Esophagus muscularis mucosa (tissue), 4 donors: ENCODE measurements around the gene ABHD17B. TPM values are rescaled to one million over a fixed set of nuclear protein-coding genes. Genes with fewer than 3 reads are reported as not detected.

Experiments used
- DNase-seq: peaks from one replicate; pipeline ENCODE4 v3.0.0-alpha.2; 2017; ENCODE audit errors: extremely low spot score
- H3K27ac ChIP-seq, 4 donors: fragments of 200-600 bp; sonication (generic); replicated peaks in 1 of 4; 1 replicate in 3 of 4; 2 replicates in 1 of 4; pipeline ENCODE4 v1.5.1; 2016 to 2019; ENCODE audit warnings: mild to moderate bottlenecking in 1 of 4
- H3K27me3 ChIP-seq, 4 donors: fragments of 200-600 bp; sonication (generic); one replicate each; pipeline versions ENCODE4 v1.5.1 to v1.6.0; 2016 to 2019
- H3K36me3 ChIP-seq, 4 donors: fragments of 200-600 bp; sonication (generic); one replicate each; pipeline ENCODE4 v1.5.1; 2016 to 2019
- H3K4me1 ChIP-seq, 4 donors: fragments of 200-600 bp; sonication (generic); one replicate each; pipeline ENCODE4 v1.5.1; 2016 to 2019
- H3K4me3 ChIP-seq, 4 donors: fragments of 200-600 bp; sonication (generic); 1 replicate in 2 of 4; 2 replicates in 2 of 4; pipeline ENCODE4 v1.5.1; 2016 to 2019; ENCODE audit warnings: mild to moderate bottlenecking in 4 of 4, moderate library complexity in 1 of 4
- H3K9me3 ChIP-seq, 4 donors: fragments of 200-600 bp; sonication (generic); 1 replicate in 3 of 4; 2 replicates in 1 of 4; pipeline ENCODE4 v1.5.1; 2016 to 2019
- EP300 ChIP-seq: sonication (generic); formaldehyde crosslinking; IDR thresholded peaks from one replicate; pipeline ENCODE4 v1.6.1; 2017; ENCODE audit warnings: antibody characterized with exemption
- POLR2A ChIP-seq: fragments of 450-650 bp; IDR thresholded peaks from one replicate; pipeline ENCODE4 v1.6.1; 2017; ENCODE audit warnings: antibody characterized with exemption, moderate library complexity, mild to moderate bottlenecking, low read depth
- POLR2AphosphoS5 ChIP-seq, 2 donors: sonication (generic); formaldehyde crosslinking; IDR thresholded peaks; one replicate each; pipeline ENCODE4 v1.6.1; 2017; ENCODE audit warnings: antibody characterized with exemption in 2 of 2
- WGBS: methylation state at CpG from one replicate; pipeline ENCODE4 v1.1.5; 2018; 5-methylcytosine and 5-hydroxymethylcytosine counted together
- intact Hi-C: fragments of 100-400 bp; cut with DNase I; formaldehyde crosslinking; loops from one replicate; pipeline ENCODE4 v1.15.1; 2023
- total RNA-seq, 4 donors: library from RNA; depleted of rRNA; stranded (reverse); fragments of >200 nt; gene quantifications; one replicate each; pipeline versions ENCODE4 v1.1.0 to v1.2.1, GENCODE V29; 2016
- TF ChIP-seq, protein P1 (sequence below), 3 experiments: fragments of 200-600 bp in 2 of 3; fragments of 450-650 bp in 1 of 3; sonication (generic) in 2 of 3; IDR thresholded peaks; one replicate each; pipeline ENCODE4 v1.5.1; 2017 to 2019; ENCODE audit warnings: antibody characterized with exemption in 3 of 3, mild to moderate bottlenecking in 2 of 3, moderate library complexity in 1 of 3

Gene ABHD17B
- total RNA-seq, 4 donors from 2014 or later, result 10.4 to 20.4 (median 16.4) TPM

- DNase-seq, result no peak
- no peak for TF ChIP-seq POLR2A
- no peak for TF ChIP-seq EP300
- TF ChIP-seq, protein P1, sequence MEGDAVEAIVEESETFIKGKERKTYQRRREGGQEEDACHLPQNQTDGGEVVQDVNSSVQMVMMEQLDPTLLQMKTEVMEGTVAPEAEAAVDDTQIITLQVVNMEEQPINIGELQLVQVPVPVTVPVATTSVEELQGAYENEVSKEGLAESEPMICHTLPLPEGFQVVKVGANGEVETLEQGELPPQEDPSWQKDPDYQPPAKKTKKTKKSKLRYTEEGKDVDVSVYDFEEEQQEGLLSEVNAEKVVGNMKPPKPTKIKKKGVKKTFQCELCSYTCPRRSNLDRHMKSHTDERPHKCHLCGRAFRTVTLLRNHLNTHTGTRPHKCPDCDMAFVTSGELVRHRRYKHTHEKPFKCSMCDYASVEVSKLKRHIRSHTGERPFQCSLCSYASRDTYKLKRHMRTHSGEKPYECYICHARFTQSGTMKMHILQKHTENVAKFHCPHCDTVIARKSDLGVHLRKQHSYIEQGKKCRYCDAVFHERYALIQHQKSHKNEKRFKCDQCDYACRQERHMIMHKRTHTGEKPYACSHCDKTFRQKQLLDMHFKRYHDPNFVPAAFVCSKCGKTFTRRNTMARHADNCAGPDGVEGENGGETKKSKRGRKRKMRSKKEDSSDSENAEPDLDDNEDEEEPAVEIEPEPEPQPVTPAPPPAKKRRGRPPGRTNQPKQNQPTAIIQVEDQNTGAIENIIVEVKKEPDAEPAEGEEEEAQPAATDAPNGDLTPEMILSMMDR (IDR thresholded peaks at IDR 0.05), result no peak
- TF ChIP-seq POLR2AphosphoS5 (IDR thresholded peaks at IDR 0.05), result no peak
- Histone ChIP-seq H3K4me1 (peaks cover 0 to 5% (median 2%) of the 10 kb centered on the region in 4 donors), H3K36me3 (no peaks in the 10 kb centered on the region), H3K27ac (no peak overlapping the region), H3K27me3 (no peaks in the 10 kb centered on the region), H3K9me3 (no peaks in the 10 kb centered on the region), H3K4me3 (no peak overlapping the region)
- 100% methylated on average over 1 of the region's 1 CpG for WGBS
- intact Hi-C loops, result no loop called here
Observed at GRCh38 chr9:71928376-71928775, 17.4 kb upstream of the ABHD17B start.

DNA sequence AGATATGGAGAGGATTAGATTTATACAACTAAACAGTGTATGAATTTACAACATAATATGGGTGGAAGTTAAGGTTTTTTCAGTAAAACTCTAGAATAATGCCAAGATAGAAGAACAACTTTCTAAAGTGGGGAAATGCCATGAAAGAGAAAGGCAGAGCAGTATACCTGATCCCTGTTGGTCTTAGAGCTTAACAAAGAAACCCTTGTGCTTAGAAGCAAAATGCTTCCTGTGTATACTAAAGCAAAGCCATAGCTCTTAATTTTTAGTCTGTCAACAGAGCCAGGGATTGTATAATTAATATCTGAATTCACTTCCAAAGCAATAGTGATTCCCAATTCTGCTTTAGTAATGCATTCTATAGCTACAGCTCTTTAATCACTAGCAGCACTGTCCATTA lies 14.8 kb upstream of the ABHD17B start:
- TF ChIP-seq, protein P1 (IDR thresholded peaks at IDR 0.05), result no peak
- TF ChIP-seq EP300 (no peak), POLR2A (no peak), POLR2AphosphoS5 (IDR thresholded peaks at IDR 0.05) (no peak)
- H3K4me1 ChIP-seq, result peaks cover 0 to 7% (median 3%) of the 10 kb centered on the region in 4 donors
- H3K9me3 ChIP-seq, result no peaks in the 10 kb centered on the region
- DNase-seq, result no peak
- H3K27ac ChIP-seq, result no peak overlapping the region
- H3K36me3 ChIP-seq, result peaks cover 0 to 7% (median 0%) of the 10 kb centered on the region in 4 donors
- intact Hi-C loops, result no loop called here
- no peaks in the 10 kb centered on the region for H3K27me3 ChIP-seq
- no peak overlapping the region for H3K4me3 ChIP-seq

DNA sequence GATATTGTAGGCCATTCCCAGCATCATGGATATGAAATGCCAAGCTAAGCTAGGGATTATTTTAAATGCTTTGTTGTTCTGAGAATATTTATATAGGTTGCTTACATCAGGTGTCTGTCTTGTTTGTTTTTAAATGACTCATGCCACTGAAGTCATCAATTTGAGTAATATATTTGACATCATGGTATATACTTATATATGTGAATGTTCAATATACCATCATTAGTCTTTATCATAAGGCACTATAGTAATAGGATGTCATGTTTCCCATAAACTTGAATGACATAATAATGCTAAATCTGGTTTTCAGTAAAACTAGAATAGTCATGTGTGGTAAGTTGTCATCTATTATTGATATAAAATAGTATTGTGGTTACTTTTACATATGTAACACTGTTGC lies 13.6 kb upstream of the ABHD17B start:
- H3K4me1 ChIP-seq, result peaks cover 0 to 7% (median 3%) of the 10 kb centered on the region in 4 donors
- peaks cover 0 to 7% (median 0%) of the 10 kb centered on the region in 4 donors for H3K36me3 ChIP-seq
- H3K27me3 ChIP-seq, result no peaks in the 10 kb centered on the region
- no peak overlapping the region for H3K4me3 ChIP-seq
- TF ChIP-seq EP300, result no peak
- no peak for TF ChIP-seq POLR2AphosphoS5 (IDR thresholded peaks at IDR 0.05)
- no peak for TF ChIP-seq POLR2A
- TF ChIP-seq, protein P1 (IDR thresholded peaks at IDR 0.05), result no peak
- no peak overlapping the region for H3K27ac ChIP-seq
- H3K9me3 ChIP-seq, result no peaks in the 10 kb centered on the region
- intact Hi-C loops, result no loop called here
- no peak for DNase-seq

DNA sequence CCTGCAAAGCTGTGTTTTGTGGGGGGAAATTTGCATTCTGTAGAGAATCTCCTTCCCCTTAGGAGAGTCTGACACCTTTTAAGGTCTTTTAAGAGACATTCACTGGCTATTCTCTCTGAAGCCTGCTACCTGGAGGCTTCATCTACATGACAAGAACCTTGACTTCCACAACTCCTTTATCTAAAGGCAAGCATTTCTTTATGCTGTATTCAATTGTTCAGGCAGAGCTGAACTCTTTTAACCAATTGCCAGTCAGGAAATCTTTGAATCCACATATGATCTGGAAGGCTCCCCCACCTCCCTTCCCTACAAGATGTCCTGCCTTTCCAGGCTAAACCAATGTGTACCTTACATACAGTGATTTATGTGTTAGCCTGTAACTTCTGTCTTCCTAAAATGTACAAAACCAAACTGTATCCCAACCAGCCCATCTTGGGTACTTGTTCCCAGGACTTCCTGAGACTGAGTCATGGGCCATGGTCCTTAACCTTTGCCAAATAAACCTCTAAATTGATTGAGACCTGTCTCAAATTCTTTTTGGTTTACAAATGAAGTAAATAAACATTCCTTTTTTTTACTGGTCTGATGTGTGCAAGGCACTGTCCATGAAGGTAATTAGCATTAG lies 10.3 kb upstream of the ABHD17B start:
- no peak overlapping the region for H3K27ac ChIP-seq
- H3K4me3 ChIP-seq, result no peak overlapping the region
- H3K36me3 ChIP-seq, result peaks cover 0 to 7% (median 0%) of the 10 kb centered on the region in 4 donors
- intact Hi-C loops, result no loop called here
- no peak for DNase-seq
- H3K9me3 ChIP-seq, result no peaks in the 10 kb centered on the region
- H3K4me1 ChIP-seq, result peaks cover 0 to 14% (median 10%) of the 10 kb centered on the region in 4 donors
- no peak for TF ChIP-seq POLR2A
- TF ChIP-seq, protein P1 (IDR thresholded peaks at IDR 0.05), result no peak
- no peak for TF ChIP-seq EP300
- no peak for TF ChIP-seq POLR2AphosphoS5 (IDR thresholded peaks at IDR 0.05)
- no peaks in the 10 kb centered on the region for H3K27me3 ChIP-seq
